Measurements from ENCODE around the gene CHRND.

The CHRND gene

GRCh38 chr2:232576995-232577394 is 51.0 kb downstream of the CHRND start:
- peak; percentile 10 for DNase-seq

GRCh38 chr2:232577841-232578240 is 51.9 kb downstream of the CHRND start:
- no peak for DNase-seq

- DNase-seq, result no peak
Observed at GRCh38 chr2:232578626-232579025, 52.7 kb downstream of the CHRND start.

- DNase-seq, result no peak
Observed at GRCh38 chr2:232580648-232580981, 54.7 kb downstream of the CHRND start.

- no peak for DNase-seq
Observed at GRCh38 chr2:232581725-232582124, 55.8 kb downstream of the CHRND start.

- DNase-seq, result no peak
Observed at GRCh38 chr2:232584238-232584637, 58.3 kb downstream of the CHRND start.
